Measurements from ENCODE around the gene CENPB. TPM values are rescaled to one million over a fixed set of nuclear protein-coding genes. Genes with fewer than 3 reads are reported as not detected.
"Not testable (repeated sequence)": the region's sequence is repeated elsewhere in the genome, so short reads cannot be mapped to it uniquely, and the experiment has no call there.

The CENPB gene
- polyA plus RNA-seq (2011; rRNA removed) (29.7 and 37.0 TPM in 2 replicates), polyA minus RNA-seq (2011; rRNA and poly(A)+ RNA removed) (40.4 and 42.7 TPM in 2 replicates)

- POLR2A ChIA-PET = interaction anchor here (0.5 to 2.8 kb wide), 6 partner anchors 9 to 299 kb away, joined by 3 to 19 read pairs (median 4); partner anchors contain the start of genes ADISSP, AP5S1 and CDC25B
- Histone ChIP-seq H3K27ac (ENCODE audit: low read depth, low read length) (peak within 1 kb of the TSS; percentile 21), H3K4me3 (ENCODE audit: low read depth, low read length) (peak within 1 kb of the TSS; percentile 79), H3K27me3 (ENCODE audit: control insufficient read depth, insufficient read depth, low read length) (no peaks in the 10 kb centered on the region), H3K9me3 (ENCODE audit: control insufficient read depth, insufficient read depth, low read length) (peaks cover 4% of the 10 kb centered on the region; the same call in 1 of the 2 replicates)
- peak; percentile 51 for TF ChIP-seq CTCF (IDR thresholded peaks at IDR 0.05; ENCODE audit: low read depth, low read length)
- no peak for DNase-seq (ENCODE audit: low read depth, low spot score)
- CTCF ChIA-PET = interaction anchor here (0.7 to 6.2 kb wide), 18 partner anchors 8 to 304 kb away, joined by 3 to 87 read pairs (median 4); partner anchors contain the start of genes AP5S1 and CDC25B
Measured at GRCh38 chr20:3786665-3787323, at the start of gene CENPB. TSS of gene CENPB (minus strand) at chr20:3786740. CDS start at chr20:3786483, 257 bp downstream.

- ChIA-PET CTCF (interaction anchor here (1.0 to 1.2 kb wide), 2 partner anchors 18 to 19 kb away, joined by 3 to 4 read pairs; no protein-coding TSS in a partner anchor), POLR2A (no interaction called here)
- no peak for TF ChIP-seq CTCF (IDR thresholded peaks at IDR 0.05; ENCODE audit: low read depth, low read length)
- no peak overlapping the region for H3K27ac ChIP-seq (ENCODE audit: low read depth, low read length)
- no peak for DNase-seq (ENCODE audit: low read depth, low spot score)
- H3K4me3 ChIP-seq (ENCODE audit: low read depth, low read length) = no peak overlapping the region
- H3K27me3 ChIP-seq (ENCODE audit: control insufficient read depth, insufficient read depth, low read length) = no peaks in the 10 kb centered on the region
- no peaks in the 10 kb centered on the region; the same call in 1 of the 2 replicates for H3K9me3 ChIP-seq (ENCODE audit: control insufficient read depth, insufficient read depth, low read length)
Measured at GRCh38 chr20:3836132-3836531, 49.6 kb upstream of the CENPB start.

GRCh38 chr20:3829891-3830290 is 43.4 kb upstream of the CENPB start:
- H3K27me3 ChIP-seq (ENCODE audit: control insufficient read depth, insufficient read depth, low read length); H3K4me3 ChIP-seq (ENCODE audit: low read depth, low read length); POLR2A ChIA-PET; H3K27ac ChIP-seq (ENCODE audit: low read depth, low read length); H3K9me3 ChIP-seq (ENCODE audit: control insufficient read depth, insufficient read depth, low read length); DNase-seq (ENCODE audit: low read depth, low spot score): not testable (repeated sequence)
- CTCF ChIA-PET = interaction anchor here (1.3 kb wide), 1 partner anchor 11 kb away, joined by 7 read pairs; no protein-coding TSS in a partner anchor

GRCh38 chr20:3828798-3829197 is 42.3 kb upstream of the CENPB start:
- CTCF ChIA-PET = no interaction called here
- H3K27me3 ChIP-seq (ENCODE audit: control insufficient read depth, insufficient read depth, low read length) = no peaks in the 10 kb centered on the region
- no peak for TF ChIP-seq CTCF (IDR thresholded peaks at IDR 0.05; ENCODE audit: low read depth, low read length)
- no peak for DNase-seq (ENCODE audit: low read depth, low spot score)
- no peak overlapping the region for H3K4me3 ChIP-seq (ENCODE audit: low read depth, low read length)
- POLR2A ChIA-PET = no interaction called here
- no peak overlapping the region for H3K27ac ChIP-seq (ENCODE audit: low read depth, low read length)
- H3K9me3 ChIP-seq (ENCODE audit: control insufficient read depth, insufficient read depth, low read length) = no peaks in the 10 kb centered on the region; the same call in 1 of the 2 replicates

- TF ChIP-seq CTCF (IDR thresholded peaks at IDR 0.05; ENCODE audit: low read depth, low read length) = no peak
- DNase-seq (ENCODE audit: low read depth, low spot score) = no peak
- ChIA-PET POLR2A (interaction anchor here (1.0 kb wide), 1 partner anchor 46 kb away, joined by 3 read pairs; no protein-coding TSS in a partner anchor), CTCF (interaction anchor here (1.2 kb wide), 1 partner anchor 8 kb away, joined by 3 read pairs; no protein-coding TSS in a partner anchor)
- H3K9me3 ChIP-seq (ENCODE audit: control insufficient read depth, insufficient read depth, low read length) = no peaks in the 10 kb centered on the region; the same call in 1 of the 2 replicates
- H3K27ac ChIP-seq (ENCODE audit: low read depth, low read length) = no peak overlapping the region
- H3K27me3 ChIP-seq (ENCODE audit: control insufficient read depth, insufficient read depth, low read length) = no peaks in the 10 kb centered on the region
- no peak overlapping the region for H3K4me3 ChIP-seq (ENCODE audit: low read depth, low read length)
Measured at GRCh38 chr20:3826420-3826819, 39.9 kb upstream of the CENPB start.

Measured in AG04450 (cell line).